HL-60/S4 treated with phorbol 12-myristate 13-acetate at 8.2 ng/mL for 4 days and 3 days (cell line): Measurements from ENCODE around the gene INSR.

Experiments used
- in situ Hi-C: fragments of 300-500 bp; cut with MboI; formaldehyde crosslinking; loops from 2 replicates; pipeline ENCODE4 v1.15.0; 2022; ENCODE audit warnings: low sequenced_read_pairs

The INSR gene

DNA sequence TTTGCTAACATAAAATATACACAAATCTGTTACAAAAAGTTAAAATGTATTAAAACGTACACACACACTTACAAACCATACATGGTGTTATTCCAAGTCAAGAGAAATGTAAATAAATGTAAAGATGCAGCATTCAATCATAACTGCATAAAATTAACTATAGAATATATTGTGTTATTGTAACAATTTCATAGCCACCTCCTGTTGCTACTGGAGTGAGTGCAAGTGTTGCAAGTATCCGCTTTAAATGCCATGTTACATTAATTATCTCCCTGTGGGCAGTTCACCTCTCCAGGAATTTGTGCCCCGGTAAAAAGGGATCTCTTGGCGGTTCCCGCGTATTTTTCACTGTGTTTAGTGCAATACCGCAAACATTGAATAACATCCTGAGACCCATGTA, 3.5 kb upstream of the INSR start:
- in situ Hi-C loops = loop anchor here (10.0 kb wide), 1 partner anchor 103 kb away; no protein-coding TSS in a partner anchor

DNA sequence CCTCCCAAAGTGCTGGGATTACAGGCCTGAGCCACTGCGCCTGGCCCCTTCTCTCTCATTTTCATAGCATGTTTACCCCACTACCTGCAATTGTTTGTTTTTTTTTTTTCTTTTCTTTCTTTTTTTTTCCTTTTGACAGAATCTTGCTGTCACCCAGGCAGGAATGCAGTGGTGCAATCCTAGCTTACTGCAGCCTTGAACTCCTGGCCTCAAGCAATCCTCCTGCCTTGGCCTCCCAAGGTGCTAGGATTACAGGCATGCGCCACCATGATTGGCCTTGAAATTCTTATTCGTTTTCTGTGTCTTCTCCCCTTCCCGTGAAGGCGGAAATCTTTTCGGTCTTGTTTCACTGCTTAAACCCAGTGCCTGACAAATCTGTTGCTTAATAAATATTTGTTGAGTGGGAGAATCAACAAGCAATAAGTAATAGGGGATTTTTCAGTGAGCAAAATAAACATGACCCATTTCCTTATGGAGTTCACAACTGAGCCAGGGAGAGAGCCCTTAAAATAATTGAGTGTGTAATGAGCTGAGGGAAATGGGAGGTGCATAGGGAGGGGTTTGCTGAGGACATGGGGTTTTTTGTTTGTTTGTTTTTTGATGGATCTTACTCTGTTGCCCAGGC, 1.8 kb upstream of the INSR start:
- in situ Hi-C loops = loop anchor here (10.0 kb wide), 1 partner anchor 101 kb away; no protein-coding TSS in a partner anchor

DNA sequence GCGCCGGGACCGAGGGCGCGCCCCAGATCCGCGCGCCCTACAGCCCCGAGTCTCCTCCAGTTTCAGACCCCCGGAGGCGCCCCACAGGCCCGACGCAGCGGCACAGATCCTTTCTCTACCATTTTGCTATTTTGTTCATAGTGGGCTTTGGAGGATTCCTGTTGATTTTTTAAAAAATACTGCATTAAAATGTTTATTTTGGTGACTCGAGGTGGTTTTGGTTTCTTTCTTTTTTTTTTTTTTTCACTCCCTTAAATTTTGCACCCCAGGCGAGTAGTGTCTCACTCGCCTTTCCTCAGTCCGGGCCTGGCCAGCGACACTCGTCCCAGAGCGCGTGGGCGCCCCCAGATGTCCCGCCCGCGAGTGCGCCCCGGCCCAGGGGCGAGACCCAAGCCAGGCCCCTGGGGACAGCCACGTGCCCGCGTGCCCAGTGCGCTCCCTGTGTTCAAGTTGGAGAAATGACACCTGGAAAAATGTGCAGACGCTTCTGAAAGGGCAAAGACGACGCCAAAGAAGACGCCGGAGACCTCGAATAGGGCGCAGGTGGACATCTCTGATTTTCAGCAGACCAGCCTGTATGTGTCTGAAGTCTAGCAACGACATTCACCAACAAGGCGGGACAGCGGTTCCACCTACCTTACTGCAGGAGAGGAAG, 471 bp upstream of the INSR start:
- in situ Hi-C loops = loop anchor here (10.0 kb wide), 1 partner anchor 100 kb away; no protein-coding TSS in a partner anchor

DNA sequence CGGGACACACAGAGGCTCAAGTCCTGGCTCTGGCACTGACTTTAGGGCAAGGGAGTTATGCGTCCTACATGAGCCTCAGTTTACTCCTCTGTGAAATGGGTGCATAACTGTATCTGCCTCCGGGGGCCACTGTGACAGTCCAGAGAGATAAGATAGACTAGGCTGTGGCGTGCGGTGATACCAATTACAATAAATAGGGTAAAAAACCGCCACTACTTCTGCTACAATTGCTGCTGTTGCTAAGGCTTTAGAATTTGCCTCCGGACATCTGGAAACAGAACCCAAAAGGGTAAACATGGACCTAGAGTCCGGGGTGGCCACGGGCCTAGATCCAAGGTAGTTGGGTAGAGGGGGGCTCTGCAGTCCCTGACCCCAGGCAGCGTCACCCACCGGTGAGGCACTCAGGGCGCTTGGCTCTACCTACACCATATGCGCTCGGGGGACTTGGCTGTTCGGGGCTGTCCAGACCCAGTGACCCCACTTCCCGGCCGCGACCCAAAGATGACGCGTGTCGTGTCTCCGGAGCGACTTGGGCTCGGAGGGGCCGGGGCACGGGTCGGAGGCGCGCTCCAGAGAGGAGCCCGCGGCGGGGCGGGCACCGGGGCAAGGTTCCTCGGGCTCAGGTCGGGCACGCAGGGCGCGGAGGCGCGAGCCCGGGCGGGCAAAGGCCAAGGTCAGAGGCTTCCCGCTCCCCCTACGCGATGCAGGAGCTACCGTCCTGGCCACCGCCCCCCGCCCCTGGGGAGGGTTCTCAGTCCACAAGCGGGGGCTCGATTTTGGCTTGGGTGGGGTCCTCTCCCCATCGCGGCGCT, 1.1 kb downstream of the INSR start:
- in situ Hi-C loops = loop anchor here (10.0 kb wide), 1 partner anchor 98 kb away; no protein-coding TSS in a partner anchor

DNA sequence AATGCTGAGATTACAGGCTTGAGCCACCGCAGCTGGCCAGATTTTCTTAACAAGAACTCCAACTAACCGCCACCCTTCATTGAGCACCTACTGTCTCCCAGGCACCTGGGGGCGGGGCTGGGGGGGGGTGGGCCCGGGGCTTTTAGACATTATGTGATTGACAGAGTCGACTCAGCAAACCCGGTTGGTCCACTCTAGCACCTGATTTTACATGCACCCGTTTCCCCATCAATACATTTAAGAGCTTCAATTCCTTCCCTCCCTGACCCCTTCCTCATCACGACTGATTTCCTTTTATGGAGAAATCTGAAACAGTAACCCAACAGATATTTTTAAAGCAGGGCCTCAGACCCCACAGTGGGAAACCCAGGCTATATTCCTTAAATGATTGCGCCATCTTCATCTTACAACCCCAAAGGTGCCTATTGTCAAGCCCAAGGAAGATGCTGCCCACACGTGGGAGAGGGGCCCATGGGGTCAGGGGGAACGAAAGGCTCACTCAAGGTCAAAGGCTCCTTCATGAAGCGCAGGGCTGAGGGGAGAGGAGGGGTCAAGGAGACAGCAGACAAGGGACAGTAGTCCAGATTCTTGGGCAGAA, 1.8 kb downstream of the INSR start:
- in situ Hi-C loops = loop anchor here (10.0 kb wide), 1 partner anchor 98 kb away; no protein-coding TSS in a partner anchor

DNA sequence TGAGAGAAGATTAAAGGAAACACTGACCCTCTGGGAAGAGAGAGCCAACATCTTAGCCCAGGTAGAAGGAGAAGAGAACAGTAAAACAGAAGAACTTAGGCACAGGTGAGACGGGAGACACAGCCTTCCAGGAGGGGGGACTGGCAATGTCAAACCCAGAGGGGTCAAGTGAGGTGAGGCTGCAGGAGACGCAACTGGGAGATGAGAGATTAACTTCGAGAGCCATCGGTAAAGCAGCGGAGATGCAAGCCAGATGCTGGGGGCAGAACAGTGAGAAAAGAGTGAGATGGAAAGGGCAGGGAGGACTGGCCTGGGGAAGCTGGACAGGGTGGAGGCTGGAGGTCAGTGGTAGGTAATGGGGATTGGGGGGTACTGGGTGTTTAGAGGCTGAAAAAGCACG, 5.2 kb downstream of the INSR start:
- in situ Hi-C loops = no loop called here

DNA sequence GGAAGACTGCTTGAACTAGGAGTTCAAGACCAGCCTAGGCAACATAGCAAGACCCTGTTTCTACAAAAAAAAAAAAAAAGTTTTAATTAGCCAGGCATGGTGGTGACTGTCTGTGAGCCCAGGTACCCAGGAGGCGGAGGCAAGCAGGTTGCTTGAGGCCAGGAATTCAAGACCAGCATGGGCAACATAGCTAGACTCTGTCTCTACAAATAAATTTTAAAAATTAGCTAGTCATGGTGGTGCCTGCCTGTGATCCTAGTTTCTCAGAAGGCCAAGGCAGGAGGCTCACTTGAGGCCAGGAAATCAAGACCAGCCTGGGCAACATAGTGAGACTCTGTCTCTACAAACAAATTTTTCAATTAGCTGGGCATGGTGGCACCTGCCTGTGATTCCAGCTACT, 6.1 kb downstream of the INSR start:
- in situ Hi-C loops = no loop called here

DNA sequence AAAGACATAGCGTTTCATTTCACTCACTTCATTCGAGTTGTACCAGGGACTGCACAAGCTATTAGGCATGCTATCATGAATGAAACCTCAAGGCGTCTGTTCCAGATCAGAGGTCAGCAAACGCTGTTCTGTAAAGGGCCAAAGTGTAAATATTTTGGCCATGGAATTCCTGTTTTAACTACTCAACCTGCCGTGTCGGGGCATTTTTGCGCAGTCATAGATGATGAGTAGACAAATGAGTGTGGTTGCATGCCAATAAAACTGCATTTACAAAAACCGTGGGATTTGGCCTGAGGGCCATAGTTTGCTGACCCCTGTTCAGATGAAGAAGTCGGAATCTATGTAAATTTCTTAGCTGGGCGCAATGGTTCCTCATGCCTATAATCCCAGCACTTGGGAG, 6.5 kb downstream of the INSR start:
- in situ Hi-C loops = no loop called here

DNA sequence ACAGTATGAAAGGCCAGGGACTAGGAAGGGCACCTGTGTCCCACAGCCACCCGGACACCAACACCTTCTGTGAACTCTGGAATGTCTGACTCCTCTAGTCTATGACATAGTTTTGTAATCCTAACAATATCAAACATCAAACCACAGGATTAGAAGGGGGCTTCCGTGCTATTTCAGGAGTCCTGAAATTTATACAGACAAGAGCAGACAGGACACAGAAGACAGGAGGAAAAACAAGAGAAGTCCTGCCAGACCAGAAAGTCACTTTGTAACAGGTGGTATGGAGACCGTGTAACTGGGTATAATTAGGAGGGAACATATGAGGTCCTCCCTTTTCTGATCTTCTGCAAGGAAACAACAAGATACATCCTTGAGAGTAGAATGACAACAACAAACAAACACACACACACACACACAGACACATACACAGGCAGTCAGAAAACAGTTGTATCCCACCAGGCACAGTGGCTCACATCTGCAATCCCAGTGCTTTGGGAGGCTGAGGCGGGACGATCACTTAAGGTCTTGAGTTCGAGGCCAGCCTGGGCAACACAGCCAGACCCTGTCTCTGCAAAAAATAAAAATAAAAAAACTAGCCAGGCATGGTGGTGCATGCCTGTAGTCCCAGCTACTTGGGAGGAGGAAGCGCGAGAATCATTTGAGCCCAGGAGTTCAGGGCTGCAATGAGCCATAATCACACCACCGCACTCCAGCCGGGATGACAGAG, 13.1 kb downstream of the INSR start:
- in situ Hi-C loops = no loop called here

DNA sequence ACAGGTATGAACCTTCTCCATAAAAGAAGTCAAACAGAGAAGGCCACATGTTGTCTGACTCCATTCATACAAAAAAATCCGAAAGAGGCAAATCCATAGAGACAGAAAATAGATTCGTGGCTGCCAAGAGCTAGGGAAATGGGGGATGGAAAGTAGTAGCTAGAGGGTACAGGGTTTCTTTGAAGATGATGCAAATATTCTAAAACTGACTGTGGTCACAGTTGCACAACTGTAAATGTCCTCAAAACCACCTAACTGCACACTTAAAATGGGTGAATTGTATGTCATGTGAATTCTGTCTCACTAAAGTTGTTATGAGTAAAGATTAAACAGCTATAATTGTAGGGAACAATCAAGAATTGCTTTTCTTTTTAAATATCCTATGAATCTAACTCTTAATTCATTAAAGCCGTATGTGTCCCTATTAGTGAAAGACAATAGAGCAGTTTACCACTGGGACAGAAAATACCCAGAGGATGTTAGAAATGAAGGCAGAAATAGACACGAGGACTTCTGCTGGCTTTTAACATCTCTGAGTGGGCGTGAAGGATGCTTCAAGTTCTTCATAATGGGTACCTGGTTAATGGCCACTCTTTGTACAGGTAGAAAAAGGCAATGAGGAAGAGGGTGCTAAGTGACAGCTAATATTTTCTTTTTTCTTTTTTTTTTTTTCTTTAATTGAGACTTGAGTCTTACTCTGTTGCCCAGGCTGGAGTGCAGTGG, 21.2 kb downstream of the INSR start:
- in situ Hi-C loops = no loop called here

DNA sequence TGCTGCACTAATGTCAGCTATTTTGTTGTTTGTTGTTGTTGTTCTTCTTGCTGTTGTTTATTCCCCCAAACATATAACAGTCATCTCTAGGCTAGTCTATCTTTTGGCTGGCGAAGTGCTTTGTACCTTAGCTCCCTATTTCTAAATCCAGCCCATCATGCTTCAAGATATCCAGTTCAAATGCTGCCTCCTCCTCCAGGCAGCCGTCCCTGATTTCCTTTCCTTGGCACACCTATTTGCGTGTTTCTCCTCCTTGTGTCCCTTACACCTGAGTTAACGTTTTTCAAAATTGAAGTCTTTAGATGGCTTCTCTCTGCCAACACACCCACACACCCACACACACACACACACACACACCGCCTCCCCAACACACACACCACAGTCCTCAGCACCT, 25.5 kb downstream of the INSR start:
- in situ Hi-C loops = no loop called here

DNA sequence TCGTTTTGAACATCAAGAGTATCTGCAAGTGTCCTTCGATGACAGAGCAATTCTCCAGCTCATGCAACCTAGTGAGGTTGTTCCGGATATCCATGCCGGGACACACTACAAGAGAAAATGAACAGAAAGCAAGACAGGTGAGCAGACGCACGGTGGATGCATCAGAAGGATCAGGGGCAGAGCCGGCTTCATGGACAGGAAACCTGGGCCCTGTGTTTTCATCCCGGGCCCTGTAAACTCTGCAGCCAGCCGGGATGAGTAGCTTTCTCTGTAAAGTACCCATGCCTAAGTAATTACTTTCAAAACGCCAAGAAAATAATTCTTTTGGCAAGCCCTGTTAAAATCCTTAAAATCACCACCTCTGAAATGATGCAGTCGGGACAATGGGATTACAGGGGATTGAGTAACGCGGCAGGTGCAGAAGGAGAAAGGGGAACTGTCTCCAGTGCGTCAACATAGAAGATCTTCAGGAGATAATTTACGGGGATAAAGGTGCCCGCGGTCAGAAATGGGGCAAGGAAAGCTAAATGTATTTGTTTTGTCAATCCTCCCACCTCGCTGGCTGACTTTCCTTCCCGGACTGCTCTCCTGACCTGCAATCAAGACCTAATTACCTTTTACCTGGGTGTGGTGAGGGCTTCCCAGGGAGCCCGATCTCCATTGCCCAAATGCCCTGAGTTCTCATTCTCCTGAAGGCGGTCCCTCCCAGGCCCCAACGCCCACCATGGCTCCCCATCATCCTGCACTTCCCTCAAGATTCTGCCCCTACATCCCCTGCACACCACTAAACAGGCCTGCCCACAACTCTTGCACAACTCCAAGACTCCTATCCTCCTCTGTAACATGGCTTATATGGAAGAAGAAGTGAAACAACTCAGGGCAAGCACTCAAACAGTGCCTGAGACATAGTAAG, 26.2 kb downstream of the INSR start:
- in situ Hi-C loops = no loop called here

DNA sequence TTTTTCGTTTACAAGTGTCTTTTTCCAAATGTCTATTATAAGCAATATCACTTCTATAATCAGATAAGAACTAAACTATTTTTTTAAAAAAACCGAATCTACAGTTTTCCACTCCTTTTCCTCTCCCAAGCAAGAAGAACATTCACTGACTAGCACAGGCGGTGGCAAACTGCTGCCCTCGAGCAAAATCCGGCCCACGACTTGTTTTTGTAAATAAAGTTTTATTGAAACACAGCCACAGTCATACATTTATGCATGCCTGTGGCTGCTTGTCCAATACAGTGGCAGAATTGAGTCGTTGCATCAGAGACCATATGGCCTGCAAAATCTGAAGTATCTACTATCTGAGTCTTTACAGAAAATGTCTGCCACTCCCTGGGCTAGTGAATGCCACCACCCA, 27.4 kb downstream of the INSR start:
- in situ Hi-C loops = no loop called here

DNA sequence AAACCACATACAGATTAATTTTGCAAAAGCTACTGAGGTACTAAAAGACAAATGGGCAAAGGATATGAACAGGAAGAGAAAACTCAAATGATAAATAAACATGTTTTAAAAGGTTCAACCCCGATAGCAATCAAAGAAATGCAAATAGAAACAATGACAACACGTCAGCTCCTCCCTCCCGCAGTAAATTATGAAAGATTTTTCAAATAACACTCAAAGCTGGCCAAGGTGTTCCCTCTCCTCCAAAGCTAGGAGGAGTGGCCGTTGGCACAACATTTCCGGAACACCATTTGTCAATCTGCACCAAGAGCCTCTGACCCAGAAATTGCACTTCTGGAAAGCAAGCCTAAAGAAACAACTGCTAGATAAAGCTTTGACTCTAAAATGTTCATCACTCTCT, 28.3 kb downstream of the INSR start:
- in situ Hi-C loops = no loop called here

DNA sequence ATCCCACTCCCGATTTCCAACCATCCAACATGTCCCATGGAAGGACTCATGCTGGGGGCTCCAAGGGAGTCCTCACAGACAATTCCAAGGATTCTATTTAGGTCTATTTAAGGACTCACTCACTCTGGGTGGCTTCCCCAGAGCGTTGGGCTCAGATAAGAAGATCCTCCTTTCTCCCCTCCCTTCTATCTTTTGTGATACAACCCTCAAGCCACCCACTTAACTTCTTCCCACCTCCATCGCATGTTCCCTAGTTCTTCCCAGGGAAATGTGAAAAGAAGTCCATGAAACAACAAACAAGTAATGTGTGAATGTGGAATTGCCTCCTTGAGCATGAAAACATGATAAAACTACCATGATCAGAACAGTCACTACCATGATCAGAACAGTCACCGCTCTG, 29.4 kb downstream of the INSR start:
- in situ Hi-C loops = no loop called here

DNA sequence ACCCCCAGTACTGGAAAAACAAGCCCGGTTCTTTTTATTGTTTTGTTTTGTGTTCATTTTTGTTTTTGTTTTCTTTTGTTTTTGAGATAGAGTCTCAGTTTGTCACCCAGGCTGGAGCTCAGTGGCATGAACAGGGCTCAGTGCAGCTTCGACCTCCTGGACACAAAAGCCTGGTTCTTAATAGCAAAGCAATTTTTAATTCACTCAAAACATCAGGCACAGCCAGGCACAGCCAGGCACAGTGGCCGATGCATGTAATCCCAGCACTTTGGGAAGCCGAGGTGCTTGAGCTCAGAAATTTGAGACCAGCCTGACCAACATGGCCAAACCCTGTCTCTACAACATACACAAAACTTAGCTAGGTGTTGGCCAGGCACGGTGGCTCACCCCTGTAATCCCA, 30.7 kb downstream of the INSR start:
- in situ Hi-C loops = no loop called here

DNA sequence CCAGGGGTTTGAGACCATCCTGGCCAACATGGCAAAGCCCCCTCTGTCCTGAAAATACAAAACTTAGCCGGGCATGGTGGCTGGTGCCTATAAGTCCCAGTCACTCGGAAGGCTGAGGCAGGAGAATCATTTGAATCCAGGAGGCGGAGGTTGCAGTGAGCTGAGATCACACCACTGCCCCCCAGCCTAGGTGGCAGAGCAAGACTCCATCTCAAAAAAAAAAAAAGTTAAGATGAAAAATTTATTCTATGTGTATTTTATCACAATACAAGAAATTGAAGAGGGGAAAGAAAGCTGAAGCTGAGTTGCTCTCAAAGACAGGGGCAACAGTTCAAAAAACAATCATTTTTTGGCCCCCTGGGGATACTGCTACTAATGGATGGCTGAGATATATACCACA, 31.1 kb downstream of the INSR start:
- in situ Hi-C loops = no loop called here

DNA sequence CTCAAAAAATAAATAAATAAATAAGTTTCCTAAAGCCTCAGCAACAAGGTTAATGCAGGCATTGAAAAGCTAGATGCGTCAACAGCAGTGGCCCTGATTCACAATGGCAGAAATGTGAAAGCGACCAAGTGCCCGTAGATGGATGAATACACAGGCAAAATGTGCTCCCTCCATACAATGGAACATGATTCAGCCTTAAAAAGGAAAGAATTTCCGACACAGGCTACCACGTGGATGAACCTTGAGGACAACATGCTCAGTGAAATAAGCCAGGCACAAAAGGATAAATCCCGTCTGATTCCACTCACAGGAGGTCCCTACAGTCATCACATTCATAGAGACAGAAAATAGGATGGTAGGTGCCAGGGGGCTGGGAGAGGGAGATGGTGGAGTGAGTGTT, 31.7 kb downstream of the INSR start:
- in situ Hi-C loops = no loop called here

DNA sequence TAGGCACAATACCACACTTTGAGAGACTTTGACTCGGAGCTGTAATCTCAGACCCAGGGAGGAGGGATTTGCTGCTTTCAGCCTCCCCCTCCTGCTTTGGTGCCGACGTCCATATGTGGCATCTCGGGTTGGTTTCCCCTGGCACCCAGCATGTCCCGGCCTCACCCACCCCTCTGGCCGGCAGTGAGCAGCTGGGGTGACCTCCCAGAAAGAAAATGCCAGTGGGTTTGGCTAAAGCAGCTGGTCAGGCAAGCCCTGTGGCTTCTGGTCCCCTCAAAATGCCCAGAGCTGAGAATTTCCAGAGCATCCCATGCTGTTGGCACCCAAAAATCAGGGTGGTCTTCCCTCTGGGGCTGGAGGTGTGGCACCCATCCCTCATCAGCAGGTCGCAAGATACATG, 34.1 kb downstream of the INSR start:
- in situ Hi-C loops = no loop called here
